ENCODE data around the gene GOLGA7B. TPM values are rescaled to one million over a fixed set of nuclear protein-coding genes. Genes with fewer than 3 reads are reported as not detected.

GOLGA7B gene
- total RNA-seq, 1 experiment from 2014 or later, result 0.06 TPM

DNA sequence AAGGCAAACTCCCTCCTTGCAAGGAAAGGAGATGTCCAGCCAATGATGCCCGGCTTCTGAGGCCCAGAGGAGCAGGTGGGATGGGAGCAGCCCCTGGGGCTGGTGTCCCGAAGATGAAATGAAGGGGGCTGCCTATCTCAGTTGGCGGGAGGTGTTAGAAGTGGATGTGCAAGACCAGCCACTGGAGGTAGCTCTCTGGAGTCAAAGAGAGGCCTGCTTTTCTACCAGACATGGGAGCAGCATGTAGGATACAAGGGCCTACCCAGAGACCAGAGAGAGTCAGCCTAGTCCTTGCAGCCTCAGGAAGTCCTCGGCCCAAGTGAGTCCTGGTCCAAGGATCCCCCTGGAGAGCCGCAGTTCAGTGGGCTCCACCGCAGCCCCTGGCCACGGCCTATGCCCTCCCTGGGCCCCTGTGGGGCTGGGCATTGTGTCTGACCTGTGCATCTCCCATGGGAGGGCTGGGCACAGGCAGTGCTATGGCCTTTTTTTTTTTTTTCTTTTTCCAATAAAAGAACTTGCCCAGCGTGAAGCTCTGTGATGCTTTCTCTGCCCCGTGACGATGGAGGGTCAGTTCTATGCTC lies 17.7 kb downstream of the GOLGA7B start:
- no peak for DNase-seq (ENCODE audit: low read depth)

DNA sequence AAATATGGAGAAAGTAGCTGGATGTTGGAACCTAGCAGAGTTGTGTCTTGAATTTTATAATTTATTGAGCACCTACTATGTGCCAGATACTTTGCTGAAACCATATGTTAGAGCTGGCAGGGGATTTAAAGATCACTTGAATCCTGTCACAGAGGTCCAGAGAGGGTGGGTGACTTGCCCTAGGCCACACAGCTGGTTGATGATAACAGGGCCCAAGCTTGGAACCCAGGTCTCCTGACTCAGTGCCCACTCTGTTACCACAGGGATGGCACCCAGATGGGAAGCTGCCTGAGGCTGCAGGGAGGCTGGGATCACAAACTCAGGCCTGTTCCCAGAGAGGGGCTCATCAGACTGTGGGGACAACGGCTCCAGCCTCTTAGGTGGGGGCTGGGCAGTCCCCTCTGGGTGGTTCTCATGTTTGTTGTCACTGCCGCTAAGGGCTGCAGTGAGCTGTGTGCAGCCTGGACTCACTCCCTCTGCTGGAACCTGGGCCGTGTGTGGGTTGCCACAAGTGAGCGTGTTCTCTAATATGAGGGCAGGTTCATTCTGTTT lies 18.6 kb downstream of the GOLGA7B start:
- DNase-seq (ENCODE audit: low read depth), result no peak

DNA sequence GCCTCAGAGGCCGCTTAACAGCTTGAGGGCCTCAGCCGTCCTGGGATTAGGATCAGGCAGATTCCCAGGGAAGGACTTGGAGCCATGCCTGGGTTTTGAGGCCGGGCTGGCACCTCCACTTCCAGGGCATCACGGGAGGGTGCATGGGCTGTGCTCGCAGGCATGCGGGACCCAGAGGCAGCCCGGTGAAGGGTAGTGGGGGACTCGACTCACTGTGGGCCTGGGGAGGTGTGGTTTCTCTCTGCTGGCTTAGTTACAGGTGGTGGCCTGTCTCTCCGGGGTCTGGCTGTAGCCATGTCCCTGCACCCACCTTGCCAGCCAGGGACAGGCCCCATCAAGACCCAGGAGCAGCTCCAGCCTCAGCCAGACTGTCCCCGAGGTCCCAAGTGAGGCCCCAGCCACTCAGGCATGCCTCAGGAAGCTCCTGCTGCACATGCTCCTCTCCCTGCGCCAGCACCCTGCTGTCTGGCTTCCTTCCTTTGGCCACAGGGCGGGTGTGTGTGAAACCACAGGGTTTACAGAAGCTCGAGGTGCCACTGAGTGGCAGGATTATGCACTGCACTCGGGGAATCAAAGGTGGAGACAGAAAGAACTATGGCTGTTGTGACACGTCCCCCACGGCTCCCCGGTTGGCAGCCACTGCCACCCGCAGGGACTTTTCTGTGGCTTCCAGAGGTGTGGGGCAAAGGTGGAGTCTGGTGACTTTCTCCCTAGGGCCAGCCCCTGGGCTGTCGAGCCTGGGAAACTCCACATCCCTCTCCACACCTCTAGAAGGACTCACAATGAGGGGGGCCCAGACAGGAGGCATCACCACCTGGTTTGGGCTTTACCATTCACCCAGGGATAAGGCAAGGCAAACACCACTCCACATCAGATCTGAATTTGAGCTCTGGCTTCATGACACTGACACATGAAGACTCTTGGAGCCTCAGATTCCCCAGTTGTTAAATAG lies 19.7 kb downstream of the GOLGA7B start:
- peak; percentile 82 for DNase-seq (ENCODE audit: low read depth)

DNA sequence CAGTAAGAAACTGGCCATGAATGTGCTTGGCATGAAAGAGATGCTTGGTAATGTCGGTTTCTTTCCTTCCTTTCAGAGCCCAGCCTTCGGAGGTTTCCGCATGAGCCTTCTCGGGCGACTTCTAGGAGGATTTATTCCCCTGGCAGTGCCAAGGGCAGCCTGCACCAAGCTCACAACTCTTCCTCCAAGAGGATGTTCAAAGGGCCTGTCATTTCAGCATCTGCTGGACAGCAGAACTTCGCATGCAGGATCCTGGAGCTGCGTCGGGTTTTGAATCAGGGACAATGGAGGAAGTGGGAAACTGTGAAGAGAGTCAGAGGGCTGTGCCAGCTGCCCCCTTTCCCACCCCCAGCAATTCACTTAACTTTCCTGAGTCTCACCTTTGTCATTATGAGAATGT lies 21.3 kb downstream of the GOLGA7B start:
- no peak for DNase-seq (ENCODE audit: low read depth)

DNA sequence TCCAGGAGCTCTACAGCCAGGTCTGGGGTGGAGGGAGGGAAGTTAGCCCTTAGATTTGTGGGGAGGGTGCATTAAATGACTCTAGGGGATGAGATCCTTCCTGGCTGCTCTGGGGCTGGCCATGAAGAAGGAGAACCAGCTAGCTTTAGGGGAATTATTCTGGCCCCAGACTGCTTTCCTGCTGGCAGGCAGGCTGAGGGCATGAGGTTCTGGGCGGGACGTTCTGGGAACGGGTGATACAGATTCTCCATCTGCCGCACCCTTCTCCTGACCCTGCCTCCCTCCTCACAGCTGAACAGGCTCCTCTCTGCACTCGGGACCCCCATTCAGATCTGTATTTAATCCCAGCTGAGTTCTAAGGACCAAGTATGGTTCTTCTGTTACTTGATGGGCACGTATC lies 23.9 kb downstream of the GOLGA7B start:
- DNase-seq (ENCODE audit: low read depth), result no peak

DNA sequence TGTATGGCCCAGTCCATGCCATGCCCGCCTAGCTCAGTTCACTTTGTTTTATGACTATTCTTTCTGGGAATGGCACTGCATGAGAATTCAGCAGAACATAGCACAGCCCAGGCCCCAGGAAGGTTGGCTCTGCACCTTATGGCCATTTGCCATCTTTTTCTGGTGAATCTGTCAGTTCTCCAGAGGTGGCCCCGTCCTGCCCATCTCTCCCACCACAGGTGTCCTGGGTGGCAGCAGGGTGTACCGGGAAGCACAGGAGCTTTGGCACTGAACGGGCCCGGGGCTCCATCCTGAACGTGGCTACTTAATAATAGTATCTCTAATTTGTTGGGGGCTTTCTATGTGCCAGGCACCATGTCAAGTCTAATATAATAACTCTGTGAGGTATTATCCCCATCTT lies 24.7 kb downstream of the GOLGA7B start:
- DNase-seq (ENCODE audit: low read depth), result no peak

DNA sequence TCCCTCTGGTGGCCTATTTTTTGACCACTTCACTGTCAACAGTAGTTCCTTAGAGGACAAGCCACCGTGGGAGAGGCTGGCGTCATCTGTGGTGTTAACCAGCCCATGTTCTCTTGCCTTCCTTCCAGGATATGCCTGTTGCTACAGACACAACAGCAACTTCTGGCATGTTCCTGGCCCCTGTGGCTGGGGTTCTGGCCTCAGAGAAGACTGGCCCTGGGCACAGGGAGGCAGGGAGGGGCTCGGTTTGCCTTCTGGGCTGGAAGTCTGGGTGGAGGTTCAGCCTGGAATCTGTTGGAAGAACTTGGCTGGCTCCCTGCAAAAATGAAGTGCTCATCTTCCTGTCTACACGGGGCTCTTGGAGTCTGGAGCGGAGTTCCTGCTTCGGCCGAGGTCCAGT lies 25.7 kb downstream of the GOLGA7B start:
- DNase-seq (ENCODE audit: low read depth), result no peak

DNA sequence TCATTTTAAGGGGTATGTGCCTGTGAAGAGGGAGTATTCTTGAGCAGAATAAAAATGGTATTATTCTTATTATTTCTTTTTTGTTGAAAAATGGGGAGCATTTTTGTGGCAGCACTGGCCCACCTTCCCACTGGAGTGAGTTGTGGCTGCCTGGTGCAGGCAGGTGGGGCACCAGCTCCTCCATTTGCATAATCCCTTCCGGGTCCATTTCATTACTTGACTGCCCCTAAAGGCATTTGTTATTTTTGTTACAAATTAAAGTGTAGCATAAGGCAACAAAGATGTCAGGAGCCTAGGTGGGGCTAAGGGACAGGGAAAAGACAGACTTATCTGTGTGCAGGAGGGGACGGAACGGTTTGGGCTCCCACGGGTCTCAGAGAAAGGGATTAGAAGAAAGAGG lies 26.8 kb downstream of the GOLGA7B start:
- no peak for DNase-seq (ENCODE audit: low read depth)

DNA sequence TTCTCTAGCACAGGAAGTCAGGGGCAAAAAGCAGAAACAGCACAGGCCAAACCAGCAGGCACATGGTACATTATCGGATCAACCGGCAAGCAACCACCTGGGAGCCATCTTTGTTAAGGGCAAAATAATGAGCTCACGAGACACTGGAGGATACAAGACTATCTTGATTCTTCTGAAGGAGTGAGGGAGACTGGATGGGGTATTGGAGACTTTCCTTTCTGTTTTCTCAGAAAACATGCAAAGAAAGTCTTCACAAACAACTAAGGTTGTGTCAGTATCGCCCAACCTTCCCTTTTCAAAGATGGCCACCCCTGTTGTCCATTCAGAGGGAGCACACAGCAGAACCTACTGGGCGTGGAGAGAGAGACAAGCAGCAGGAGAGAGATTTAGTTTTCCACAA lies 29.6 kb downstream of the GOLGA7B start:
- no peak for DNase-seq (ENCODE audit: low read depth)

DNA sequence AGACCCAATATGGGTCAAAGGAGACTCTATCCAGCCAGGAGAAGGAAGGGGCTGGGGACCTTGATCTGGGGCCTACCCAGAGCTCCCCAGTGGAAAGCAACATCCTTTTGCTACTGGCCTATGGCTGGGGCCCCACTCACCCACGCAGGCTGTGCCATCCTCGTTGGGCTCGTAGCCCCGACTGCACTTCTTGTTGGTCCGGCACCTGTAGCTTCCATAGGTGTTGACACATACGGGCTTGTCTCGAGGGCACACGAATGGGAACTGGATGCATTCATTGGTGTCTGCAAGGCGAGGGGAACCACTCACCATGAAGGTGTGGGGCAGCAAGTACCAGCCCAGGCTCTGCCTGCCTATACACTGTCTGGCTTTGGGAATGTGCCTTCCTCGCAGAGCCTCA lies 30.5 kb downstream of the GOLGA7B start:
- no peak for DNase-seq (ENCODE audit: low read depth)

DNA sequence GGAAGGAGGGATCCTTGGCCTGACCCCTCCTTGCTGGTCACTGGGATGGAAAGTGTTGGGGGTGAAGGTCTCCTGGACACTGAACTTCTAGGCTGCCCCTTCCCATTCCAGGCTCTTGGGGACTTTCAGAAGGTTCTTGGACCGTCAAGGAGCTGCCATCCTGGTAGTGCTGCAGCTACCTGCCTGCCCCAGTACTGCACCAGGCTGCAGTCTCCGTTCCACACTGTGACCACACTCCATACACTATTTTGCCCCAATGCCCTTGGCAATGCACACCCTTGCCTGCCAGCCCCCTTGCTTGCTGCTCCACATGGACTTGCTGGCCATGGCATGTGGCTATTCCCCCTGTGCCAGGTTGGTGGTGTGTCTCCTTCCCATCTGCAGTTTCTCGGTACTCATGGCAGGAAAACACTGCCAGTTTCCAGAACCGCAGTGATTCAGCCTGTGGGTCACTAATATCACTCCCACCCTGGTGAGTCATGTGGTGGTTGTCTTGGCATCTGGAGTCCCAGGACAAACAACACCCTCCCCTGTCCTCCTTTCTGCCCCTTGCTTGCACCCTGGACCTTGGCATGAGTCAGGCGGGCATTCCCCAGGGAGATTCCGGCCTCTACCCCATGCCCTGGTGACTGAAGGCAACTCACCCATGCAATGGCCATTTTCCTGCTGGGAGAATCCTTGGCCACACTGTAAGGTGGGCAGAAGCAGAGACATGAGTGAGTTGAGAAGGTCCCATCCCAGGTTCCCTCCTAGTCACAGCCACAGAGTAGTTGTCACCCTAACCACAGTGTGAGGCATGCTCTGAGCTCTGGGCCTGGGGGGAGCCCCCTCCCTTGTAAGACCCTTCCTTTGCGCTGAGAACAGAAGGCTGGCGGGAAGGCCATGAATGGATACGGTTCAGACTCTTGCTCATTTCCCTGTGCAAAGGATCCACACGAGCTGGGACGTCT lies 32.8 kb downstream of the GOLGA7B start:
- DNase-seq (ENCODE audit: low read depth), result peak; percentile 99

DNA sequence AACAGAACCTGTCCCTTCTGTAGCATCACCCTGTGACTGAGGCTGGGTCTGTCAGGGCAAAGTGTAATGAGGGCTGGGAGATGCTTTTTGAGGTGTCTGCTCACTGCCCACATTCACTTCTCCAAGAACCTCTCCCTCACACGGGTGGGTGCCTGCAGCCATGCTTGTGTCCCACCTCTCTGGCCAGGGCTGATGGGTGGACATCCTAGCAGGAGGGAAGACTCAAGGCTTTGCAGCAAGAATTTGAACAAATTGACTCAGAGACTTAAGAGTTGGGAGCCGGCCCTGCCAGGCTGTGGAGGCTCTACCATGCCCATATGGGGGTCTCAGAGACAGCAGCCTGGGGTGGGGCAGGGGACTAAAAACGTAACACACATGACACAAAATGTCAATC lies 33.4 kb downstream of the GOLGA7B start:
- DNase-seq (ENCODE audit: low read depth), result no peak

DNA sequence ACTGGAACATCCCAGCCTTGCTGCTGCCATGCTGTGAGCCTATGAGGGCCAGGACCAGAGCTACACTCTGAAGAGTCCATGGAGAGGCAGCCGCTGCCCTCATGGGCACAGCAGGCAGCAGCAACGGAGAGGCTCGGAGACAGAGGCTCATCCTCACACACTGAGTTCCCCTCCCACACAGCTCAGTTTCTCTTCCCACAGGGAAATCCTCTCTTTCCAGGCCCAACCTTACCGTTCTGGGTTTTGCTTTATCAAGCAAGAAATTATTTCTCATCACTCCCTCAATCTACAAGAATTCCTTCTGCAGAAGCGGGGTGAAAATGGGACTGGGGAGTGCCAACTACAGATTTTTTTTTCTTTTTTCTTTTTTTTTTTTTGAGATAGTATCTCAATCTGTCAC lies 36.6 kb downstream of the GOLGA7B start:
- no peak for DNase-seq (ENCODE audit: low read depth)

DNA sequence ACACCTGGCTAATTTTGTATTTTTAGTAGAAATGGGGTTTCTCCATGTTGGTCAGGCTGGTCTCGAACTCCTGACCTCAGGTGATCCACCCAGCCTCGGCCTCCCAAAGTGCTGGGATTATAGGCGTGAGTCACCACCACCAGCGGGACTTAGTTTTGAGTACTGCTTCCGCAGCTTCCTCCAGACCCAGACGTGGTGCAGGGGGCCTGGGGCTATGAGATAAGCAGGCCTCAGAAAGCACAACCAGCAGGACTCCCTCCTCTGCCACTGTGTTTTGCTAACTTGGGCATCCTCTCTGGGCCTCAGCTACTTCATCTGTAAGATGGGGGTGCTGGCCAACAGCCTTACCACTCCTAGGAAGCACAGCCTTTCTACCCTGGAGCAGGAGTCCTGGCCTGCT lies 37.8 kb downstream of the GOLGA7B start:
- DNase-seq (ENCODE audit: low read depth), result no peak

DNA sequence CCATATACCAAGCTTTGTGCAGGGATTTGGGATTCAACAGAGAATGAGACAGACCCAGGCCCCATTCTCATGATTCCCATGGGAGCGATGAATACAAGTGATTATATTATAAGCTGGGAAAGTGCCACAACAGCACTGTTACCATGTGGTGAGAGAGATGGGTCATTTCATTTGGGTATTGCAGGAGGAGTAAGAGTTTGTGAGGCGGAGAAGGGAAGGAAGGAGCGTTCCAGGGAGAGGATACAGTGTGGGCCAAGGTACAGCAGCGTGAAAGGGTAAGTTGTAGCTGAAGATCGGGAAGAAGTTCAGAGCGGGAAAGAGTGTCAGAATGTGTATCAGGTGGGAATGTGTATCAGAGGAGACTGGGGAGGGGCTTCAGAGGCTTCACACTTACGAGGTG lies 38.5 kb downstream of the GOLGA7B start:
- DNase-seq (ENCODE audit: low read depth), result no peak

DNA sequence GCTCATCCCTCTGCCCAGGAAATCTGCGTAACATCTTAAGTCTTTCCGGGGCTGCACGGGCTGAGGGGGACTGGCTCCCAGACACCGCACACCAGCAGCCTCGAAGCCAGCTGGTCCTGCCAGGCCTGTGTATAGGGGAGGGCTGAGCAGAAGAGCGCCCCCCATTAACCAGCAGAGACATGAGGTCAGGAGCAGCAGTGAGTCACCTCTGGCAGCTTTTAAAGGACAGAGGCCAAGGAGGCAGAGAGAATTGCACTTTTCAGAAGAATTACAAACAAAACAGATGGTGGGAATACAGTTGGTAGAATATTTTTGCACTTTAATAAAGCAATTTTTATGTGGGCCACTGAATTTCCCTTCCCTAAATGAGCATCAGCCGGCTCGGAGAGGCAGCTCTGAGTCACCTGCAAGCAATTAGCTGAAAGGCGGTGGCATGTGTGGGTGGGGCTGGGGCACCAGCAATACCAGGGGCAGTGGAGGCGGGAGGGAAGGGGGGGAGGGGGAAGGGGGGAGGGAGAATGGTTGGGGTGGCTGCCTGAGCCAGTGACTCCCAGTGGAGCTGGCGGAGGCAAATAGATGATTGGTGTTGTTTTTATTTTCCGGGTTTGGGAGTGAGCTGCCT lies 39.1 kb downstream of the GOLGA7B start:
- peak; percentile 54 for DNase-seq (ENCODE audit: low read depth)

DNA sequence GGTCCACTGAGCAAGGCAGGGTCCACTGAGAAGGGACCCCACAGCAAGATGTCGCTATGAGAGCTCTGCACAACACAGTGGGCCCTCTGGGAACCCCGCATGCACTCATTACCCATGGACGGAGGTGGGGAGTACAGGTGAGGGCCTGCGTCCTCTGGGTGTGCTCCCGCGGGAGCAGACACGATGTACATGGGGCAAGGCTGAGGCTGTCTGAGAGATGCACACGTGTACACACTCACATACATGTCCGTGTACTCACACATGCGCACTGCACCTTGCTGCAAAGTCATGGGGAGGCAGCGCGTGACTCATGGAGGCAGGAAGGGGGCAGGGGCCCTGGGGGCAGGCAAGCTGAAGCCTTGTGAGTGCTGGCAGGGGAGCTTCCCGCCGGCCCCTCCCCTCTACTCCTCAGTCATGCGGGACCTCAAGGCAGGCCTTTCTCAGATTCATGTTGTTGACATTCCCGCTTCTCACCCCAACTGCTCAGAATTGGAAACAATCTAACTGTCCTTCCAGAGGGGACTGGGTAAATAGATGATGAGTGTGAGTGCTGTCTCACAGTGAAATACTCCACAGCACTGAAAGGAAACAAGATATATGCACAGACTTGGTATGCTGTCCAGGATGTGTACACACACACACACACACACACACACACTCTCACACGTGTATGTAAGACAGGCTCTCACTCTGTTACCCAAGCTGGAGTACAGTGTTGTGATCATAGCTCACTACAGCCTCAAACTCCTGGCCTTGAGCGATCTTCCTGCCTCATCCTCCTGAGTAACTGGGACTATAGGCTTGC lies 40.0 kb downstream of the GOLGA7B start:
- no peak for DNase-seq (ENCODE audit: low read depth)

DNA sequence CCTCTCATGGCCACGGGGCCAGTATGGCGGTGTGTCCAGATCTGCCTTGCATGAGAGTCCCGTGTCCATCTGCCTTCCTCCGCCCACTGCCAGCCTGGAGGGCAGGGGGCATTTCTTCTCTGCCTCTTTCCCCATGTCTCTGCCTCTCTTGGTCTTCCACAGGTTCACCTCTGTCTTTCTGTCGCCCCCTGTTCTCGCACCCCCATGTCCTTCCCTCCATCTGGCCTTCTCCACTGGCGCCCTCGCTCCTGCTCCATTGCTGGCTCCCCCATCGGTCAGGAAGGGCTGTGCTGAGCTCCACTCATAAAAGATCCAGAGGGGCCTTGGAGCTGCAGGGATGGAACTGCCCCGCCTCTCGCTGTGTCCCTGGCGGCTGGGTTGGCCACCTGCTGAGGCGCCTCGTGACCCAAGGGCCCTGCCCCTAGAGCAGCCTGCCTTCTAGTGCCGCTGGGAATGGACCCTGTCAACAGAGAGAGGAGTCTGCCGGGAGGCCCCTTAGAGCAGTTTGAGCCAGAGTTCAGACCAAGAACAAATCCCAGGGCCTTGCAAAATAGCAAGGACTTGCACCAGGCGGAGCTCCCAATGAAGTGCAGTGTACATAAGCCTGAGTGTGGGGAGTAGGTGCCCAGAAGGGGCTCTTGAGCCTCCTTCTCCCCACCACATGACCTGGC lies 42.0 kb downstream of the GOLGA7B start:
- no peak for DNase-seq (ENCODE audit: low read depth)

DNA sequence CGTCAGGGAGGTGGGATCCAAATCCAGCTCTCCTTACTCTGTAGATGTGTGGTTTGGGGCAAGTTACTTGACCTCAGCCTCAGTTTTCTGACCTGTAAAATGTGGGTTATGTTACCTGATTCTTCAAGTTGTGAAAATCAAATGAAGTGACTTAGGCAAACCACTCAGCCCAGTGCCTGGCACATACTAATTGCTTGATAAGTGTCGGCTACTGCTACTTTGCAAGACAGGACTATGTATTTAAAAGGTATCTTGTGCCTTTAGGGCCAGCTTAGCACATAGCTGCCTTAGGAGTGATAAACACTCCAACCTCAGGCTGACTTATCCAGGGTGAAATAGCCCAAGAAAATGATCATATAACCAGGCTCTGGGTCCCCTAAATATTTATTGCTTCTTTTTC lies 42.9 kb downstream of the GOLGA7B start:
- no peak for DNase-seq (ENCODE audit: low read depth)

DNA sequence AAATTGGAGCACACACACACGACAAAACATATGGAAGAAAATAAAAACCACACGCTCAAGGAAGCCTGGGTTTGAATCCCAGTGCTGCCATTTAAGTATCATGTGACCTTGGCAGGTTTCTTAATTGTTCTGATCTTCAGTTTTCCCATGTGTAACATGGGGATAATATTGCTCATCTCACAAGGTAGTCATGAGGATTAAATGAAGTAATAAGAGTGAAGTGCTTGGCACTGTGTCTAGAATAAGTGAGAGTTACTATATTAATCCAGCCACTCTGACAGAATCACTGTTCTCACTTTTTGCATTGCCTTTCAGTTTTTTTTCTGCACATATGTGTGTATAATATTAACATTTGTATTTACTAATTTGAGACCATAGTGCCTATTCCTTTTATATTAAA lies 43.3 kb downstream of the GOLGA7B start:
- DNase-seq (ENCODE audit: low read depth), result no peak

All from LHCN-M2 (cell line).